HepG2 (cell line): ENCODE data around the gene HNRNPC. TPM values are rescaled to one million over a fixed set of nuclear protein-coding genes. Genes with fewer than 3 reads are reported as not detected.

Source experiments
- ATAC-seq: fragments of 200-7000 bp; cut with Tn5 transposase; 3 replicates; pipeline ENCODE4 v1.9.1; 2020; ENCODE audit warnings: mild to moderate bottlenecking, moderate library complexity
- BruUV-seq: library from RNA; stranded (reverse); fragments of 400-500 nt; replicated peaks from 2 replicates; lab custom pipeline; 2021; lab: Mats Ljungman, UMichigan
- CTCF ChIA-PET: fragments of 300-600 bp; formaldehyde crosslinking; extraction: SDS; loops from one replicate; lab custom pipeline; 2021; ENCODE audit warnings: low total read pairs, inconsistent platforms, low intra/inter-chr PET ratio; lab: Yijun Ruan, JAX
- POLR2A ChIA-PET: fragments of 350-600 bp; sonication (Branson Sonifier 250); formaldehyde crosslinking; loops from one replicate; lab custom pipeline; 2020; ENCODE audit warnings: antibody characterized with exemption, inconsistent platforms; lab: Yijun Ruan, JAX
- DNase-seq: peaks from one replicate; pipeline ENCODE4 v3.0.0-alpha.2; 2015; ENCODE audit warnings: low spot score
- FAIRE-seq: peaks from 3 replicates; lab custom pipeline; 2011; peaks lifted over from hg19 to GRCh38; lab: Jason Lieb, UNC
- H2AFZ ChIP-seq: one replicate; pipeline ENCODE4 v1.6.1; 2011; ENCODE audit warnings: low read length, inconsistent platforms
- H3K27ac ChIP-seq: fragments of 300-600 bp; 3 replicates; pipeline ENCODE4 v1.8.0; 2011; ENCODE audit warnings: mixed run types, mild to moderate bottlenecking, mixed read lengths, low read length, inconsistent platforms; ENCODE audit not compliant: insufficient read depth; ENCODE audit errors: extremely low read length
- H3K27me3 ChIP-seq, 2 experiments: fragments of 200-600 bp in 1 of 2; 2 replicates in 1 of 2; 3 replicates in 1 of 2; pipeline versions ENCODE4 v1.6.0 to v1.8.0; 2011; ENCODE audit warnings: low read length in 2 of 2, mild to moderate bottlenecking in 2 of 2, moderate library complexity in 2 of 2, inconsistent platforms in 1 of 2; ENCODE audit not compliant: insufficient read depth in 2 of 2, control insufficient read depth in 1 of 2
- H3K36me3 ChIP-seq, 2 experiments: fragments of 200-600 bp in 1 of 2; replicated peaks in 1 of 2; 2 replicates in 1 of 2; 3 replicates in 1 of 2; pipeline versions ENCODE4 v1.5.1 to v1.8.0; 2011; ENCODE audit warnings: low read length in 2 of 2, inconsistent platforms in 1 of 2; ENCODE audit not compliant: insufficient read depth in 2 of 2, control insufficient read depth in 1 of 2
- H3K4me1 ChIP-seq: 2 replicates; pipeline ENCODE4 v1.5.1; 2012; ENCODE audit warnings: low read length, inconsistent platforms; ENCODE audit not compliant: insufficient read depth
- H3K4me2 ChIP-seq: 2 replicates; pipeline ENCODE4 v1.6.0; 2011; ENCODE audit warnings: low read depth, low read length, inconsistent platforms
- H3K4me3 ChIP-seq, 3 experiments: fragments of 200-600 bp in 1 of 3; sonication (generic), shearing (Covaris generic) in 1 of 3; replicated peaks in 1 of 3; 2 replicates each; pipeline ENCODE4 v1.5.1; 2011 to 2016; ENCODE audit warnings: low read length in 3 of 3, inconsistent platforms in 2 of 3, low read depth in 2 of 3, mild to moderate bottlenecking in 2 of 3, control low read depth in 1 of 3, mixed read lengths in 1 of 3; ENCODE audit not compliant: insufficient read depth in 1 of 3
- H3K79me2 ChIP-seq: one replicate; pipeline ENCODE4 v1.6.1; 2011; ENCODE audit warnings: low read length, inconsistent platforms; ENCODE audit not compliant: insufficient read depth
- H3K9ac ChIP-seq: 2 replicates; pipeline ENCODE4 v1.6.0; 2011; ENCODE audit warnings: mild to moderate bottlenecking, low read depth, low read length, inconsistent platforms; ENCODE audit not compliant: insufficient read depth
- H3K9me3 ChIP-seq: 2 replicates; pipeline ENCODE4 v1.5.1; 2012; ENCODE audit warnings: mild to moderate bottlenecking, low read length
- H4K20me1 ChIP-seq: 2 replicates; pipeline ENCODE4 v1.6.0; 2011; ENCODE audit warnings: inconsistent platforms, mild to moderate bottlenecking, low read length, moderate library complexity; ENCODE audit not compliant: insufficient read depth
- AGO2 ChIP-seq: fragments of 200-400 bp; formaldehyde crosslinking; optimal IDR thresholded peaks from 2 replicates; pipeline ENCODE3; 2017; ENCODE audit warnings: mild to moderate bottlenecking, low read depth, low read length, moderate library complexity
- DBP ChIP-seq: sonication (generic); formaldehyde crosslinking; IDR thresholded peaks from 2 replicates; pipeline ENCODE4 v1.4.0; 2020; ENCODE audit warnings: missing genetic modification reagents; ENCODE audit errors: not compliant biosample characterization
- POLR2AphosphoS5 ChIP-seq: IDR thresholded peaks from 2 replicates; pipeline ENCODE4 v1.6.1; 2012; ENCODE audit warnings: low read depth, low read length
- RBM22 ChIP-seq: fragments of 200-400 bp; formaldehyde crosslinking; optimal IDR thresholded peaks from 2 replicates; pipeline ENCODE3; 2017; ENCODE audit warnings: mild to moderate bottlenecking, low read length, moderate library complexity
- SKI ChIP-seq: fragments of 450-650 bp; IDR thresholded peaks from one replicate; pipeline ENCODE4 v1.6.1; 2018; ENCODE audit warnings: mild to moderate bottlenecking; ENCODE audit not compliant: partially characterized antibody
- SP5 ChIP-seq: IDR thresholded peaks from 2 replicates; pipeline ENCODE4 v1.6.1; 2016; ENCODE audit warnings: low read depth, borderline replicate concordance
- TEF ChIP-seq: sonication (generic); formaldehyde crosslinking; IDR thresholded peaks from 2 replicates; pipeline ENCODE4 v1.5.0; 2020; ENCODE audit warnings: missing genetic modification reagents
- ZNF10 ChIP-seq: sonication (generic); formaldehyde crosslinking; IDR thresholded peaks from 2 replicates; pipeline ENCODE4 v1.4.0; 2020; ENCODE audit warnings: mild to moderate bottlenecking, low read depth, missing genetic modification reagents, borderline replicate concordance
- ZNF431 ChIP-seq: sonication (generic); formaldehyde crosslinking; IDR thresholded peaks from 2 replicates; pipeline ENCODE4 v1.9.0; 2022; ENCODE audit warnings: missing genetic modification reagents, low read depth, mild to moderate bottlenecking, borderline replicate concordance
- WGBS: methylation state at CpG from one replicate; pipeline ENCODE4 v1.1.6; 2017; ENCODE audit warnings: low lambda C conversion rate; 5-methylcytosine and 5-hydroxymethylcytosine counted together
- in situ Hi-C: cut with HindIII; loops from 2 replicates; pipeline ENCODE4 v1.10.0; 2017; ENCODE audit warnings: low pct_unique_long_range_greater_than_20kb; ENCODE audit not compliant: extremely low pct_ligation_motif_present
- intact Hi-C: fragments of 100-400 bp; cut with micrococcal nuclease; formaldehyde crosslinking; loops from one replicate; pipeline ENCODE4 v1.10.0; 2022; ENCODE audit not compliant: unreplicated experiment
- polyA plus RNA-seq, 8 experiments: library from polyadenylated mRNA; depleted of rRNA in 3 of 8; stranded (reverse) in 7 of 8; unstranded in 1 of 8; fragments of >200 nt; fragmentation: Illumina TruSeq in 4 of 8; extraction: Trizol in 4 of 8; gene quantifications; 2 replicates each; pipeline versions ENCODE4 v1.2.1 to v1.2.3, GENCODE V29; 2011 to 2016; ENCODE audit warnings: low read depth in 4 of 8, missing spikeins in 1 of 8, mixed read lengths in 1 of 8; ENCODE audit not compliant: insufficient read depth in 1 of 8
- total RNA-seq, 5 experiments: library from RNA; depleted of rRNA; stranded (reverse); fragments of >200 nt; fragmentation: Illumina TruSeq; extraction: Trizol; gene quantifications; 2 replicates each; pipeline ENCODE4 v1.2.3, GENCODE V29; 2016; ENCODE audit warnings: low read depth in 1 of 5
- TF ChIP-seq, protein P1 (sequence below): IDR thresholded peaks from 2 replicates; pipeline ENCODE4 v1.6.1; 2018; ENCODE audit warnings: missing genetic modification reagents
- TF ChIP-seq, protein P2 (sequence below): sonication (generic); formaldehyde crosslinking; IDR thresholded peaks from 2 replicates; pipeline ENCODE4 v1.5.0; 2020; ENCODE audit warnings: missing genetic modification reagents

HNRNPC gene
- total and polyA plus RNA-seq, 2 of the 13 experiments (the other 11 are each of a cell fraction or from before 2014, with no cell fraction given) = 628 to 1,099 TPM

DNA sequence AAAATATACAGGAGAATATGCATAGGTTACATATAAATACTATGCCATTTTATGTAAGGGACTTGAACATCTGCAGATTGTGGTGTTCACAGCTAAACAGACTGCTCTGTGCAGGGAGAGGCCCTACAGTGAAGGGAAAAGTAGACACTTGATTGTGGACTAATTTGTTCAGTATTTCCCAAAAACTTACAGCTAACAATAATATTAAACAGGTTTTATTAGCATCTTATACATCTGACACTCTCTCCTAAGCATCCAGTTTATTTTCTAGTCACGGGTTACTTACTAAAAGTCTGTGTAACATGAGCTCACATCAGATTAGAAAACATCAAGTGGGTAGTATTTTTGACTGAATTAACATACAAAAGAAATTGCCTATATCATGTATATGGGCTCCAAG is 60.1 kb downstream of the HNRNPC start:
- TF ChIP-seq POLR2AphosphoS5 (0 out of 2 replicates have a peak, but pooled peaks have one; percentile 1), AGO2 (peak; percentile 61), RBM22 (peak; percentile 31), SKI (no peak)
- BruUV-seq = no TSS peak
- no peak overlapping the region for H3K9ac ChIP-seq
- ATAC-seq (no peak), FAIRE-seq (no peak), DNase-seq (no peak)
- H2AFZ ChIP-seq = no peak overlapping the region
- in situ Hi-C loops (no loop called here), intact Hi-C loops (no loop called here)
- WGBS = 100% methylated on average over 1 of the region's 1 CpG
- H3K27ac ChIP-seq = no peak overlapping the region
- H3K79me2 ChIP-seq = peaks cover 7% of the 10 kb centered on the region
- no peaks in the 10 kb centered on the region for H3K9me3 ChIP-seq
- peaks cover 25 to 65% of the 10 kb centered on the region in 2 experiments for H3K36me3 ChIP-seq
- H3K27me3 ChIP-seq = no peaks in the 10 kb centered on the region
- ChIA-PET POLR2A (no interaction called here), CTCF (no interaction called here)
- H3K4me2 ChIP-seq = no peak overlapping the region
- H3K4me1 ChIP-seq = peaks cover 46% of the 10 kb centered on the region
- H4K20me1 ChIP-seq = peaks cover 57% of the 10 kb centered on the region
- no peak overlapping the region for H3K4me3 ChIP-seq

DNA sequence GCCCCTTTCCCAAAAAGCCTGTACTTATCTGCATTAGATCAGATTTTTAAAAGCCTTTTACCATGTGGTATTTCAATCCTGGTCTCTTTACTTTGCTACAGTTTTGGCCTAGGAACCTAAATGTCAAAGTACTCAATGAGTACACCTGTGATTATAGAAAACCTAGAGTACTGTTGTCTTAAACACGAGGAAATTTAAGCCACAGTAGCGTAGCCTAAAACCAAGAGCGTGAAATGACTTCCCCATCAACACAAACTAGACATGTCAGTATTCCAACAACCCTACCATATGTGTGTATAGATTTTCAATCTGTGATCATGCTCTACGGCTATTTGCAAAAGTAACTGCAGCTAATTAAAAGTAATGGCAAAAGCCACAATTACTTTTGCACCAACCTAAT is 60.7 kb downstream of the HNRNPC start:
- intact Hi-C loops = no loop called here
- H3K27me3 ChIP-seq = no peaks in the 10 kb centered on the region
- H3K4me2 ChIP-seq = no peak overlapping the region
- peaks cover 52% of the 10 kb centered on the region for H3K4me1 ChIP-seq
- no peak for FAIRE-seq
- DNase-seq = no peak
- H3K4me3 ChIP-seq = no peak overlapping the region
- no peak overlapping the region for H2AFZ ChIP-seq
- H3K9me3 ChIP-seq = no peaks in the 10 kb centered on the region
- H3K27ac ChIP-seq = no peak overlapping the region
- H3K36me3 ChIP-seq = peaks cover 23 to 59% of the 10 kb centered on the region in 2 experiments
- H3K9ac ChIP-seq = no peak overlapping the region
- in situ Hi-C loops = no loop called here
- ATAC-seq = no peak
- WGBS = 97% methylated on average over 4 of the region's 4 CpGs
- H3K79me2 ChIP-seq = peaks cover 1% of the 10 kb centered on the region
- POLR2A ChIA-PET = no interaction called here
- BruUV-seq = no TSS peak
- CTCF ChIA-PET = no interaction called here
- H4K20me1 ChIP-seq = peaks cover 51% of the 10 kb centered on the region
- no peak for TF ChIP-seq ZNF10 (CRISPR knock-in tag)
- TF ChIP-seq TEF (CRISPR knock-in tag) = 0 out of 2 replicates have a peak, but pooled peaks have one; percentile 19
- TF ChIP-seq DBP (CRISPR knock-in tag) = no peak
- TF ChIP-seq, protein P1, sequence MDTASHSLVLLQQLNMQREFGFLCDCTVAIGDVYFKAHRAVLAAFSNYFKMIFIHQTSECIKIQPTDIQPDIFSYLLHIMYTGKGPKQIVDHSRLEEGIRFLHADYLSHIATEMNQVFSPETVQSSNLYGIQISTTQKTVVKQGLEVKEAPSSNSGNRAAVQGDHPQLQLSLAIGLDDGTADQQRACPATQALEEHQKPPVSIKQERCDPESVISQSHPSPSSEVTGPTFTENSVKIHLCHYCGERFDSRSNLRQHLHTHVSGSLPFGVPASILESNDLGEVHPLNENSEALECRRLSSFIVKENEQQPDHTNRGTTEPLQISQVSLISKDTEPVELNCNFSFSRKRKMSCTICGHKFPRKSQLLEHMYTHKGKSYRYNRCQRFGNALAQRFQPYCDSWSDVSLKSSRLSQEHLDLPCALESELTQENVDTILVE (CRISPR knock-in tag) = no peak
- TF ChIP-seq ZNF431 = no peak
- TF ChIP-seq, protein P2, sequence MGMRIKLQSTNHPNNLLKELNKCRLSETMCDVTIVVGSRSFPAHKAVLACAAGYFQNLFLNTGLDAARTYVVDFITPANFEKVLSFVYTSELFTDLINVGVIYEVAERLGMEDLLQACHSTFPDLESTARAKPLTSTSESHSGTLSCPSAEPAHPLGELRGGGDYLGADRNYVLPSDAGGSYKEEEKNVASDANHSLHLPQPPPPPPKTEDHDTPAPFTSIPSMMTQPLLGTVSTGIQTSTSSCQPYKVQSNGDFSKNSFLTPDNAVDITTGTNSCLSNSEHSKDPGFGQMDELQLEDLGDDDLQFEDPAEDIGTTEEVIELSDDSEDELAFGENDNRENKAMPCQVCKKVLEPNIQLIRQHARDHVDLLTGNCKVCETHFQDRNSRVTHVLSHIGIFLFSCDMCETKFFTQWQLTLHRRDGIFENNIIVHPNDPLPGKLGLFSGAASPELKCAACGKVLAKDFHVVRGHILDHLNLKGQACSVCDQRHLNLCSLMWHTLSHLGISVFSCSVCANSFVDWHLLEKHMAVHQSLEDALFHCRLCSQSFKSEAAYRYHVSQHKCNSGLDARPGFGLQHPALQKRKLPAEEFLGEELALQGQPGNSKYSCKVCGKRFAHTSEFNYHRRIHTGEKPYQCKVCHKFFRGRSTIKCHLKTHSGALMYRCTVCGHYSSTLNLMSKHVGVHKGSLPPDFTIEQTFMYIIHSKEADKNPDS = no peak
- no peak for TF ChIP-seq SP5
